ENCODE data around the gene CEP63. TPM values are rescaled to one million over a fixed set of nuclear protein-coding genes. Genes with fewer than 3 reads are reported as not detected.

The CEP63 gene
- total and polyA plus RNA-seq, 2 of the 8 experiments (the other 6 are each of a cell fraction or from before 2014, with no cell fraction given) = 5.3 to 18.2 TPM

- H3K18ac ChIP-seq (ENCODE audit: extremely low read depth, low read length) = no peak overlapping the region
- H3K23me2 ChIP-seq (ENCODE audit: low read depth, low read length) = no peaks in the 10 kb centered on the region; the same call in 1 of the 2 replicates
- H2AK5ac ChIP-seq (ENCODE audit: low read depth, low read length) = no peak overlapping the region
- H3K14ac ChIP-seq (ENCODE audit: insufficient read length) = no peak overlapping the region
- H3K36me3 ChIP-seq (ENCODE audit: control insufficient read depth in 2 of 4, insufficient read depth in 4 of 4, low read length in 3 of 4) = peaks cover 0 to 2% (median 0%) of the 10 kb centered on the region in 4 experiments; a peak in 1 of 8 replicates
- FAIRE-seq (no peak), DNase-seq (ENCODE audit: low read depth in 1 of 2, low spot score in 2 of 2) (no peak)
- H3K56ac ChIP-seq (replicated peaks; ENCODE audit: insufficient read length, low read depth, low read length) = no peak overlapping the region
- no peak overlapping the region for H3K4me2 ChIP-seq (ENCODE audit: insufficient read depth in 1 of 2, low read depth in 2 of 2, low read length in 2 of 2)
- no peak overlapping the region for H3K23ac ChIP-seq (ENCODE audit: insufficient read length)
- H2BK15ac ChIP-seq (ENCODE audit: low read length) = no peak overlapping the region
- peaks cover 0 to 3% of the 10 kb centered on the region in 2 experiments for H4K20me1 ChIP-seq (replicated peaks in 1 of 2; ENCODE audit: control insufficient read depth in 1 of 2, insufficient read depth in 2 of 2, low read length in 2 of 2)
- H3K79me2 ChIP-seq (ENCODE audit: control insufficient read depth in 1 of 2, insufficient read depth in 2 of 2, low read length in 2 of 2) = peaks cover 0 to 4% of the 10 kb centered on the region in 2 experiments; a peak in 1 of 4 replicates
- WGBS, 2 experiments (ENCODE audit: extremely low coverage in 1 of 2, insufficient coverage in 1 of 2, insufficient read length in 1 of 2, insufficient replicate concordance in 2 of 2, low coverage in 1 of 2, low lambda C conversion rate in 2 of 2, missing lambda C conversion rate in 1 of 2) = 67% methylated on average over 1 of the region's 1 CpG; no CpG with 5 or more reads in 1 of the 2 experiments
- ChIA-PET CTCF (ENCODE audit: partially characterized antibody) (interaction anchor here (0.7 to 3.0 kb wide), 10 partner anchors 9 to 314 kb away, joined by 3 to 14 read pairs (median 4); no protein-coding TSS in a partner anchor), POLR2A (ENCODE audit: partially characterized antibody) (no interaction called here)
- H3K79me1 ChIP-seq (ENCODE audit: low read depth, low read length) = no peaks in the 10 kb centered on the region
- no peak overlapping the region for H4K8ac ChIP-seq (ENCODE audit: extremely low read depth, insufficient read depth, low read length)
- H4K5ac ChIP-seq (ENCODE audit: insufficient read length, low read depth, low read length) = no peak overlapping the region
- H4K91ac ChIP-seq (replicated peaks; ENCODE audit: insufficient read length, low read length) = no peak overlapping the region
- H2BK120ac ChIP-seq (replicated peaks; ENCODE audit: low read depth, low read length) = no peak overlapping the region
- peaks cover 2 to 12% of the 10 kb centered on the region in 2 experiments; a peak in 3 of 4 replicates for H3K9me3 ChIP-seq (ENCODE audit: insufficient read depth in 2 of 2, low read depth in 1 of 2, low read length in 1 of 2)
- no peak overlapping the region for H2BK20ac ChIP-seq (ENCODE audit: low read length)
- no peak overlapping the region for H3K4ac ChIP-seq (replicated peaks; ENCODE audit: insufficient read length, low read depth, low read length)
- H3K27me3 ChIP-seq (replicated peaks in 1 of 4; ENCODE audit: control insufficient read depth in 3 of 4, extremely low read depth in 1 of 4, insufficient read depth in 3 of 4, low read length in 3 of 4) = no peaks in the 10 kb centered on the region
- H2BK12ac ChIP-seq (ENCODE audit: low read depth, low read length) = no peak overlapping the region
- H2AFZ ChIP-seq (ENCODE audit: low read length) = no peak overlapping the region
- H3K4me1 ChIP-seq (replicated peaks in 1 of 4; ENCODE audit: control insufficient read depth in 3 of 4, insufficient read depth in 4 of 4, low read length in 3 of 4) = peaks cover 0 to 2% (median 0%) of the 10 kb centered on the region in 4 experiments; a peak in 2 of 7 replicates
- H3K9ac ChIP-seq (replicated peaks in 1 of 4; ENCODE audit: extremely low read depth in 1 of 4, low read depth in 3 of 4, low read length in 3 of 4) = no peak overlapping the region
- H3K4me3 ChIP-seq (ENCODE audit: extremely low read depth in 1 of 4, insufficient read depth in 2 of 4, low read depth in 3 of 4, low read length in 4 of 4) = no peak overlapping the region
- no peak overlapping the region for H3K27ac ChIP-seq (ENCODE audit: low read depth, low read length)
- no peak overlapping the region for H2BK5ac ChIP-seq (ENCODE audit: low read depth, low read length)
- TF ChIP-seq SIN3A (conservative IDR thresholded peaks at IDR 0.05 in 1 of 2, IDR thresholded peaks at IDR 0.05 in 1 of 2; ENCODE audit: low read depth in 1 of 2, low read length in 2 of 2) (no peak), E2F6 (IDR thresholded peaks at IDR 0.05) (no peak), FOSL1 (IDR thresholded peaks at IDR 0.05; ENCODE audit: insufficient read depth, low read depth, low read length) (no peak), RXRA (IDR thresholded peaks at IDR 0.05; ENCODE audit: insufficient read depth, low read depth, low read length) (no peak), CREB1 (IDR thresholded peaks at IDR 0.05) (no peak), JUND (IDR thresholded peaks at IDR 0.05; ENCODE audit: low read length) (no peak), RFX5 (IDR thresholded peaks at IDR 0.05; ENCODE audit: borderline replicate concordance, low read depth, low read length) (no peak), TAF1 (IDR thresholded peaks at IDR 0.05; ENCODE audit: low read depth, low read length) (no peak), KDM5A (IDR thresholded peaks at IDR 0.05; ENCODE audit: low read length) (no peak), SIX5 (IDR thresholded peaks at IDR 0.05; ENCODE audit: low read depth, low read length) (no peak), RNF2 (IDR thresholded peaks at IDR 0.05; ENCODE audit: borderline replicate concordance, low read depth, low read length, missing control alignments, poor library complexity, severe bottlenecking) (no peak), TBP (IDR thresholded peaks at IDR 0.05; ENCODE audit: low read depth, low read length) (no peak)
Observed at GRCh38 chr3:134526319-134526718, 40.5 kb downstream of the CEP63 start.

Measured in H1 (cell line).